OCI-LY1 (cell line): ENCODE measurements around the gene DDX42.

ENCODE experiments used
- EZH2 ChIP-seq: fragments of 200-600 bp; sonication (generic), shearing (Covaris generic); IDR thresholded peaks from 2 replicates; pipeline ENCODE4 v1.8.0; 2017; ENCODE audit warnings: borderline replicate concordance, mixed run types, mild to moderate bottlenecking, antibody characterized with exemption, low read length, moderate library complexity, mixed read lengths
- TF ChIP-seq, protein P1 (sequence below): fragments of 200-600 bp; sonication (generic), shearing (Covaris generic); IDR thresholded peaks from 2 replicates; pipeline ENCODE4 v1.5.1; 2017; ENCODE audit warnings: mild to moderate bottlenecking, antibody characterized with exemption, low read length, moderate library complexity, mixed read lengths

GRCh38 chr17:63762161-63763078 is 11.6 kb upstream of the DDX42 start:
- no peak for TF ChIP-seq EZH2
- TF ChIP-seq, protein P1, sequence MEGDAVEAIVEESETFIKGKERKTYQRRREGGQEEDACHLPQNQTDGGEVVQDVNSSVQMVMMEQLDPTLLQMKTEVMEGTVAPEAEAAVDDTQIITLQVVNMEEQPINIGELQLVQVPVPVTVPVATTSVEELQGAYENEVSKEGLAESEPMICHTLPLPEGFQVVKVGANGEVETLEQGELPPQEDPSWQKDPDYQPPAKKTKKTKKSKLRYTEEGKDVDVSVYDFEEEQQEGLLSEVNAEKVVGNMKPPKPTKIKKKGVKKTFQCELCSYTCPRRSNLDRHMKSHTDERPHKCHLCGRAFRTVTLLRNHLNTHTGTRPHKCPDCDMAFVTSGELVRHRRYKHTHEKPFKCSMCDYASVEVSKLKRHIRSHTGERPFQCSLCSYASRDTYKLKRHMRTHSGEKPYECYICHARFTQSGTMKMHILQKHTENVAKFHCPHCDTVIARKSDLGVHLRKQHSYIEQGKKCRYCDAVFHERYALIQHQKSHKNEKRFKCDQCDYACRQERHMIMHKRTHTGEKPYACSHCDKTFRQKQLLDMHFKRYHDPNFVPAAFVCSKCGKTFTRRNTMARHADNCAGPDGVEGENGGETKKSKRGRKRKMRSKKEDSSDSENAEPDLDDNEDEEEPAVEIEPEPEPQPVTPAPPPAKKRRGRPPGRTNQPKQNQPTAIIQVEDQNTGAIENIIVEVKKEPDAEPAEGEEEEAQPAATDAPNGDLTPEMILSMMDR = no peak
